Vagina (tissue), 2 donors: ENCODE results near the gene ZCCHC7. TPM values are rescaled to one million over a fixed set of nuclear protein-coding genes. Genes with fewer than 3 reads are reported as not detected.

ENCODE experiments used
- DNase-seq, 2 donors: peaks; one replicate each; pipeline ENCODE4 v3.0.0-alpha.2; 2017; ENCODE audit errors: extremely low spot score in 2 of 2
- H3K27ac ChIP-seq: fragments of 200-600 bp; sonication (generic); one replicate; pipeline ENCODE4 v1.5.1; 2019
- H3K27me3 ChIP-seq: fragments of 200-600 bp; sonication (generic); one replicate; pipeline ENCODE4 v1.5.1; 2019
- H3K36me3 ChIP-seq, 2 donors: fragments of 200-600 bp; sonication (generic); one replicate each; pipeline ENCODE4 v1.5.1; 2017 to 2019
- H3K4me1 ChIP-seq: fragments of 200-600 bp; sonication (generic); one replicate; pipeline ENCODE4 v1.5.1; 2019
- H3K4me3 ChIP-seq, 2 donors: fragments of 200-600 bp; sonication (generic); 1 replicate in 1 of 2; 2 replicates in 1 of 2; pipeline ENCODE4 v1.5.1; 2016 to 2019
- H3K9me3 ChIP-seq: fragments of 200-600 bp; sonication (generic); one replicate; pipeline ENCODE4 v1.5.1; 2019
- CTCF ChIP-seq, 3 experiments: fragments of 450-650 bp in 2 of 3; fragments of 200-600 bp in 1 of 3; sonication (generic) in 1 of 3; IDR thresholded peaks; one replicate each; pipeline ENCODE4 v1.5.1; 2017 to 2019; ENCODE audit warnings: antibody characterized with exemption in 3 of 3, mild to moderate bottlenecking in 2 of 3, moderate library complexity in 2 of 3
- POLR2A ChIP-seq, 2 donors: fragments of 450-650 bp; IDR thresholded peaks; one replicate each; pipeline ENCODE4 v1.6.1; 2017; ENCODE audit warnings: antibody characterized with exemption in 2 of 2, mild to moderate bottlenecking in 2 of 2, moderate library complexity in 2 of 2
- POLR2AphosphoS5 ChIP-seq, 2 donors: sonication (generic); formaldehyde crosslinking; IDR thresholded peaks; one replicate each; pipeline ENCODE4 v1.9.0; 2017; ENCODE audit warnings: antibody characterized with exemption in 2 of 2, mild to moderate bottlenecking in 2 of 2, low read depth in 1 of 2; ENCODE audit not compliant: insufficient read depth in 1 of 2
- intact Hi-C: fragments of 100-400 bp; cut with DNase I; formaldehyde crosslinking; loops from one replicate; pipeline ENCODE4 v1.15.1; 2023
- total RNA-seq: library from RNA; depleted of rRNA; stranded (reverse); fragments of >200 nt; gene quantifications from one replicate; pipeline ENCODE4 v1.2.3, GENCODE V29; 2016

ZCCHC7 gene
- total RNA-seq, 1 donor from 2014 or later = 15.2 TPM

- H3K4me3 ChIP-seq = no peak overlapping the region
- no peaks in the 10 kb centered on the region for H3K36me3 ChIP-seq
- H3K27me3 ChIP-seq = no peaks in the 10 kb centered on the region
- no peak for TF ChIP-seq POLR2AphosphoS5 (IDR thresholded peaks at IDR 0.05; ENCODE audit: insufficient read depth in 1 of 2, low read depth in 1 of 2)
- no peak for TF ChIP-seq CTCF (IDR thresholded peaks at IDR 0.05)
- TF ChIP-seq POLR2A (IDR thresholded peaks at IDR 0.05) = no peak
- intact Hi-C loops = no loop called here
- H3K4me1 ChIP-seq = peaks cover 13% of the 10 kb centered on the region
- no peak overlapping the region for H3K27ac ChIP-seq
- DNase-seq = no peak
- no peaks in the 10 kb centered on the region for H3K9me3 ChIP-seq
Measured at GRCh38 chr9:37215830-37216229, 95.5 kb downstream of the ZCCHC7 start.

- no peak for TF ChIP-seq POLR2AphosphoS5 (IDR thresholded peaks at IDR 0.05; ENCODE audit: insufficient read depth in 1 of 2, low read depth in 1 of 2)
- no peak for TF ChIP-seq CTCF (IDR thresholded peaks at IDR 0.05)
- TF ChIP-seq POLR2A (IDR thresholded peaks at IDR 0.05) = no peak
- Histone ChIP-seq H3K4me3 (no peak overlapping the region), H3K9me3 (no peaks in the 10 kb centered on the region), H3K27ac (no peak overlapping the region), H3K27me3 (no peaks in the 10 kb centered on the region), H3K4me1 (peaks cover 13% of the 10 kb centered on the region), H3K36me3 (no peaks in the 10 kb centered on the region)
- intact Hi-C loops = no loop called here
- DNase-seq = no peak
Measured at GRCh38 chr9:37217161-37217560, 96.8 kb downstream of the ZCCHC7 start.

GRCh38 chr9:37218800-37219425 lies 98.5 kb downstream of the ZCCHC7 start:
- no peak for TF ChIP-seq POLR2A (IDR thresholded peaks at IDR 0.05)
- TF ChIP-seq CTCF (IDR thresholded peaks at IDR 0.05) = no peak
- no peak for TF ChIP-seq POLR2AphosphoS5 (IDR thresholded peaks at IDR 0.05; ENCODE audit: insufficient read depth in 1 of 2, low read depth in 1 of 2)
- intact Hi-C loops = no loop called here
- no peak for DNase-seq
- no peak overlapping the region for H3K4me3 ChIP-seq
- H3K27ac ChIP-seq = no peak overlapping the region
- peaks cover 8% of the 10 kb centered on the region for H3K4me1 ChIP-seq
- H3K27me3 ChIP-seq = no peaks in the 10 kb centered on the region
- H3K36me3 ChIP-seq = no peaks in the 10 kb centered on the region
- H3K9me3 ChIP-seq = no peaks in the 10 kb centered on the region

GRCh38 chr9:37220971-37221370 lies 100.6 kb downstream of the ZCCHC7 start:
- intact Hi-C loops = no loop called here
- DNase-seq = no peak
- Histone ChIP-seq H3K9me3 (no peaks in the 10 kb centered on the region), H3K4me1 (no peaks in the 10 kb centered on the region), H3K27me3 (no peaks in the 10 kb centered on the region), H3K36me3 (no peaks in the 10 kb centered on the region), H3K27ac (no peak overlapping the region), H3K4me3 (no peak overlapping the region)
- TF ChIP-seq POLR2AphosphoS5 (IDR thresholded peaks at IDR 0.05; ENCODE audit: insufficient read depth in 1 of 2, low read depth in 1 of 2) = no peak

DNA sequence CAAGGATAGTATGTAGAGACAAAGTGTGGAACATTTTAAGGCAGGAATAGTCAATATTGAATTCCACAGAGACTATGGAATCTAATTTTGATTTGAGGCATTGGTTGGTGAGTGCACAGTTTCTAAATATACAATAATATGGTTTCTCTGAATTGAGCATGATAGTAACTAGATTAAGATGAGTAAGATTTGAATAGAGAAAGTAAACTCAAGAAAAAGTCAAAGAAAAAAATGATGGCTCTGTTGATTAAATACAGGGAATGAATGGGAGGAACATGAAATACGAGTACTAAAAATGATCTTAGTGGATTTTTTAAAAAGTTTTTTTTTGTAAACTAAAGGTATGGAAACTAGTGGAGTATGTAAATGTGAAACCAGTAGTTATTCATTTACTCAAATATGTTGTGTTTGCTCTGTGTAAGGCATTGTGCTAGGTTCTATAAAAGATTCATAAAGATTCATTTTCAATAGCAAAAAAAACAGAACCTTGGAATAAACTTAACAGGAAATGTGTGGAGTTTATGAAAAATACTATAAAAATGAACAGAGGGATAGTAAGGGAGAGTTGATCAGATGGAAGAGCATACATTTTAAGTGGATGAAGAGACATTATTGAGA lies 101.2 kb downstream of the ZCCHC7 start:
- Histone ChIP-seq H3K27me3 (no peaks in the 10 kb centered on the region), H3K4me1 (no peaks in the 10 kb centered on the region), H3K9me3 (no peaks in the 10 kb centered on the region), H3K27ac (no peak overlapping the region), H3K4me3 (no peak overlapping the region), H3K36me3 (no peaks in the 10 kb centered on the region)
- no peak for DNase-seq
- TF ChIP-seq POLR2A (IDR thresholded peaks at IDR 0.05) (no peak), POLR2AphosphoS5 (IDR thresholded peaks at IDR 0.05; ENCODE audit: insufficient read depth in 1 of 2, low read depth in 1 of 2) (no peak), CTCF (IDR thresholded peaks at IDR 0.05) (no peak)
- intact Hi-C loops = no loop called here
